Measurements from ENCODE around the gene HMGCS2. TPM values are rescaled to one million over a fixed set of nuclear protein-coding genes. Genes with fewer than 3 reads are reported as not detected.

Gene HMGCS2
- total RNA-seq, 1 experiment from 2014 or later, result 10.2 TPM

GRCh38 chr1:119752592-119752991, 16.1 kb downstream of the HMGCS2 start:
- DNase-seq, result no peak
- POLR2A ChIA-PET, result no interaction called here
- intact Hi-C loops (cut with micrococcal nuclease; ENCODE audit: unreplicated experiment), result no loop called here
- no peaks in the 10 kb centered on the region for H3K4me1 Mint-ChIP-seq (ENCODE audit: low read depth, unreplicated experiment)
- H3K27me3 Mint-ChIP-seq (ENCODE audit: insufficient read depth, unreplicated experiment), result no peaks in the 10 kb centered on the region
- no peaks in the 10 kb centered on the region for H3K4me1 ChIP-seq
- no peaks in the 10 kb centered on the region for H3K36me3 ChIP-seq (ENCODE audit: control insufficient read depth, insufficient read depth, low read length)
- H3K9me3 Mint-ChIP-seq (ENCODE audit: unreplicated experiment), result no peaks in the 10 kb centered on the region
- H3K36me3 Mint-ChIP-seq (ENCODE audit: insufficient read depth, unreplicated experiment), result peaks cover 8% of the 10 kb centered on the region
- TF ChIP-seq CTCF (IDR thresholded peaks at IDR 0.05; ENCODE audit: insufficient read depth in 1 of 2, low read depth in 1 of 2, low read length in 1 of 2, severe bottlenecking in 1 of 2, unreplicated experiment in 1 of 2), result no peak
- CTCF ChIA-PET, result no interaction called here
- H3K9me3 ChIP-seq, result no peaks in the 10 kb centered on the region
- no peak overlapping the region for H3K4me3 ChIP-seq (ENCODE audit: low read depth, low read length)
- no TSS peak for BruUV-seq (replicated peaks)
- H3K27me3 ChIP-seq (replicated peaks; ENCODE audit: control insufficient read depth, insufficient read depth, low read length), result no peaks in the 10 kb centered on the region
- no peak overlapping the region for H3K4me3 Mint-ChIP-seq (ENCODE audit: unreplicated experiment)
- H3K27ac Mint-ChIP-seq (ENCODE audit: unreplicated experiment), result no peak overlapping the region

GRCh38 chr1:119748040-119748439, 20.7 kb downstream of the HMGCS2 start:
- no TSS peak for BruUV-seq (replicated peaks)
- intact Hi-C loops (cut with micrococcal nuclease; ENCODE audit: unreplicated experiment), result no loop called here
- ChIA-PET POLR2A (no interaction called here), CTCF (no interaction called here)
- no peak for TF ChIP-seq CTCF (IDR thresholded peaks at IDR 0.05; ENCODE audit: insufficient read depth in 1 of 2, low read depth in 1 of 2, low read length in 1 of 2, severe bottlenecking in 1 of 2, unreplicated experiment in 1 of 2)
- H3K9me3 Mint-ChIP-seq (ENCODE audit: unreplicated experiment), result no peaks in the 10 kb centered on the region
- peaks cover 8% of the 10 kb centered on the region; the same call in 1 of the 2 replicates for H3K4me1 ChIP-seq
- H3K4me1 Mint-ChIP-seq (ENCODE audit: low read depth, unreplicated experiment), result peaks cover 13% of the 10 kb centered on the region
- H3K36me3 ChIP-seq (ENCODE audit: control insufficient read depth, insufficient read depth, low read length), result no peaks in the 10 kb centered on the region
- peaks cover 42% of the 10 kb centered on the region for H3K36me3 Mint-ChIP-seq (ENCODE audit: insufficient read depth, unreplicated experiment)
- DNase-seq, result no peak
- no peak overlapping the region for H3K4me3 ChIP-seq (ENCODE audit: low read depth, low read length)
- no peaks in the 10 kb centered on the region for H3K27me3 Mint-ChIP-seq (ENCODE audit: insufficient read depth, unreplicated experiment)
- H3K27ac Mint-ChIP-seq (ENCODE audit: unreplicated experiment), result no peak overlapping the region
- no peaks in the 10 kb centered on the region for H3K9me3 ChIP-seq
- H3K4me3 Mint-ChIP-seq (ENCODE audit: unreplicated experiment), result no peak overlapping the region
- H3K27me3 ChIP-seq (replicated peaks; ENCODE audit: control insufficient read depth, insufficient read depth, low read length), result no peaks in the 10 kb centered on the region

- H3K36me3 Mint-ChIP-seq (ENCODE audit: insufficient read depth, unreplicated experiment), result peaks cover 46% of the 10 kb centered on the region
- H3K9me3 ChIP-seq, result no peaks in the 10 kb centered on the region
- no TSS peak for BruUV-seq (replicated peaks)
- peaks cover 1% of the 10 kb centered on the region for H3K36me3 ChIP-seq (ENCODE audit: control insufficient read depth, insufficient read depth, low read length)
- TF ChIP-seq CTCF (IDR thresholded peaks at IDR 0.05; ENCODE audit: insufficient read depth in 1 of 2, low read depth in 1 of 2, low read length in 1 of 2, severe bottlenecking in 1 of 2, unreplicated experiment in 1 of 2), result no peak
- no peaks in the 10 kb centered on the region for H3K9me3 Mint-ChIP-seq (ENCODE audit: unreplicated experiment)
- no peak overlapping the region for H3K27ac Mint-ChIP-seq (ENCODE audit: unreplicated experiment)
- H3K4me3 ChIP-seq (ENCODE audit: low read depth, low read length), result no peak overlapping the region
- no peaks in the 10 kb centered on the region for H3K27me3 ChIP-seq (replicated peaks; ENCODE audit: control insufficient read depth, insufficient read depth, low read length)
- no peaks in the 10 kb centered on the region for H3K27me3 Mint-ChIP-seq (ENCODE audit: insufficient read depth, unreplicated experiment)
- peaks cover 13% of the 10 kb centered on the region for H3K4me1 Mint-ChIP-seq (ENCODE audit: low read depth, unreplicated experiment)
- DNase-seq, result no peak
- intact Hi-C loops (cut with micrococcal nuclease; ENCODE audit: unreplicated experiment), result loop anchor here (1.0 kb wide), 1 partner anchor 24 kb away; no protein-coding TSS in a partner anchor
- CTCF ChIA-PET, result interaction anchor here (0.7 kb wide), 1 partner anchor 49 kb away, joined by 3 read pairs; no protein-coding TSS in a partner anchor
- POLR2A ChIA-PET, result no interaction called here
- peaks cover 8% of the 10 kb centered on the region; the same call in 1 of the 2 replicates for H3K4me1 ChIP-seq
- no peak overlapping the region for H3K4me3 Mint-ChIP-seq (ENCODE audit: unreplicated experiment)
Observed at GRCh38 chr1:119747451-119747850, 21.3 kb downstream of the HMGCS2 start.

All from Caco-2 (cell line).